Loucy (cell line): ENCODE results near the gene MLEC.

Source experiments
- CTCF ChIP-seq: fragments of 200-600 bp; sonication (generic); conservative IDR thresholded peaks from 2 replicates; pipeline ENCODE4 v1.5.1; 2014; ENCODE audit warnings: mild to moderate bottlenecking, antibody characterized with exemption, low read length
- EZH2phosphoT487 ChIP-seq: fragments of 200-600 bp; IDR thresholded peaks from 2 replicates; pipeline ENCODE4 v1.6.1; 2018; ENCODE audit warnings: antibody characterized with exemption, mild to moderate bottlenecking, moderate library complexity, borderline replicate concordance

- TF ChIP-seq CTCF, result no peak
- no peak for TF ChIP-seq EZH2phosphoT487
Measured at GRCh38 chr12:120734210-120734609, 47.3 kb downstream of the MLEC start.
